K562 (cell line): Measurements from ENCODE around the gene NDUFA6. TPM values are rescaled to one million over a fixed set of nuclear protein-coding genes. Genes with fewer than 3 reads are reported as not detected.

Source experiments
- ATAC-seq: fragments of 200-7000 bp; cut with Tn5 transposase; 3 replicates; pipeline ENCODE4 v1.9.1; 2020; ENCODE audit warnings: moderate library complexity
- BruUV-seq: library from RNA; stranded (reverse); fragments of 400-500 nt; replicated peaks from 2 replicates; lab custom pipeline; 2021; lab: Mats Ljungman, UMichigan
- CTCF ChIA-PET: fragments of 300-600 bp; formaldehyde crosslinking; extraction: SDS; loops from one replicate; lab custom pipeline; 2021; ENCODE audit warnings: low intra/inter-chr PET ratio; lab: Yijun Ruan, JAX
- POLR2A ChIA-PET: fragments of 300-600, 350-650 bp; sonication (Branson Sonifier 250); formaldehyde crosslinking; extraction: SDS; loops from one replicate; lab custom pipeline; 2021; ENCODE audit warnings: antibody characterized with exemption, inconsistent platforms; lab: Yijun Ruan, JAX
- DNase-seq, 4 experiments: peaks; one replicate each; pipeline versions ENCODE4 v3.0.0 to v3.0.0-alpha.2; 2011 to 2018; ENCODE audit warnings: low spot score in 3 of 4, mixed read lengths in 3 of 4; ENCODE audit errors: extremely low read depth in 1 of 4
- FAIRE-seq: peaks from 2 replicates; lab custom pipeline; 2011; peaks lifted over from hg19 to GRCh38; lab: Jason Lieb, UNC
- H2AFZ ChIP-seq: 2 replicates; pipeline ENCODE4 v1.6.0; 2011; ENCODE audit warnings: low read depth, low read length, control low read depth, inconsistent platforms
- H3K27ac ChIP-seq: fragments of 200-600 bp; 3 replicates; pipeline ENCODE4 v1.8.0; 2011; ENCODE audit warnings: low read depth, mild to moderate bottlenecking, control low read depth, inconsistent platforms, low read length, moderate library complexity, mixed read lengths; ENCODE audit errors: extremely low read depth
- H3K27me3 ChIP-seq, 2 experiments: fragments of 300-600 bp in 1 of 2; 2 replicates in 1 of 2; 3 replicates in 1 of 2; pipeline versions ENCODE4 v1.6.0 to v1.8.0; 2011; ENCODE audit warnings: inconsistent platforms in 2 of 2, low read length in 2 of 2, mild to moderate bottlenecking in 1 of 2, mixed read lengths in 1 of 2, moderate library complexity in 1 of 2; ENCODE audit not compliant: control insufficient read depth in 2 of 2, insufficient read depth in 2 of 2
- H3K36me3 ChIP-seq: fragments of 300-600 bp; 3 replicates; pipeline ENCODE4 v1.8.0; 2011; ENCODE audit warnings: mild to moderate bottlenecking, low read length, inconsistent platforms; ENCODE audit not compliant: control insufficient read depth, insufficient read depth
- H3K4me1 ChIP-seq, 2 experiments: fragments of 200-600 bp in 1 of 2; replicated peaks in 1 of 2; 2 replicates in 1 of 2; 3 replicates in 1 of 2; pipeline versions ENCODE4 v1.5.1 to v1.8.0; 2011; ENCODE audit warnings: inconsistent platforms in 2 of 2, low read length in 2 of 2, mild to moderate bottlenecking in 1 of 2, mixed read lengths in 1 of 2, moderate library complexity in 1 of 2; ENCODE audit not compliant: control insufficient read depth in 2 of 2, insufficient read depth in 2 of 2
- H3K4me2 ChIP-seq: 2 replicates; pipeline ENCODE4 v1.6.1; 2011; ENCODE audit warnings: low read length, control low read depth, inconsistent platforms, mixed read lengths; ENCODE audit not compliant: insufficient read depth
- H3K4me3 ChIP-seq: fragments of 200-600 bp; sonication (generic), shearing (Covaris generic); 2 replicates; pipeline ENCODE4 v1.5.1; 2016; ENCODE audit warnings: control low read depth, inconsistent platforms
- H3K79me2 ChIP-seq: fragments of 200-600 bp; 3 replicates; pipeline ENCODE4 v1.8.0; 2011; ENCODE audit warnings: low read length, inconsistent platforms; ENCODE audit not compliant: control insufficient read depth, insufficient read depth
- H3K9ac ChIP-seq, 2 experiments: 2 replicates each; pipeline versions ENCODE4 v1.6.0 to v1.6.1; 2011; ENCODE audit warnings: low read depth in 2 of 2, low read length in 2 of 2, control low read depth in 1 of 2, inconsistent platforms in 1 of 2, mild to moderate bottlenecking in 1 of 2, mixed read lengths in 1 of 2; ENCODE audit not compliant: insufficient read depth in 1 of 2
- H3K9me1 ChIP-seq: one replicate; pipeline ENCODE4 v1.6.0; 2011; ENCODE audit warnings: inconsistent platforms, mild to moderate bottlenecking, low read length, moderate library complexity; ENCODE audit not compliant: control insufficient read depth, insufficient read depth
- H3K9me3 ChIP-seq: replicated peaks from 2 replicates; pipeline ENCODE4 v1.5.1; 2011; ENCODE audit warnings: low read depth, low read length, inconsistent platforms; ENCODE audit not compliant: control insufficient read depth, insufficient read depth
- H4K20me1 ChIP-seq: replicated peaks from 2 replicates; pipeline ENCODE4 v1.6.1; 2011; ENCODE audit warnings: low read length, inconsistent platforms, mixed read lengths; ENCODE audit not compliant: control insufficient read depth, insufficient read depth
- BCLAF1 ChIP-seq, 2 experiments: fragments of 450-650 bp in 1 of 2; IDR thresholded peaks; 2 replicates each; pipeline ENCODE4 v1.6.1; 2011 to 2017; ENCODE audit warnings: low read depth in 2 of 2, antibody characterized with exemption in 1 of 2, borderline replicate concordance in 1 of 2, low read length in 1 of 2, mild to moderate bottlenecking in 1 of 2, mixed read lengths in 1 of 2; ENCODE audit not compliant: control insufficient read depth in 1 of 2
- CAMTA2 ChIP-seq: fragments of 250-450 bp; sonication (Bioruptor Pico); conservative IDR thresholded peaks from 2 replicates; pipeline ENCODE4 v1.5.1; 2022
- CTBP1 ChIP-seq: fragments of 450-650 bp; IDR thresholded peaks from 2 replicates; pipeline ENCODE4 v1.6.1; 2016; ENCODE audit warnings: borderline replicate concordance
- CXXC5 ChIP-seq: fragments of 250-450 bp; sonication (Bioruptor Pico); IDR thresholded peaks from 2 replicates; pipeline ENCODE4 v1.8.0; 2022; ENCODE audit warnings: inconsistent platforms, mild to moderate bottlenecking, moderate library complexity
- DIDO1 ChIP-seq: fragments of 450-650 bp; IDR thresholded peaks from 2 replicates; pipeline ENCODE4 v1.6.1; 2016; ENCODE audit warnings: low read depth, missing biosample characterization, missing genetic modification characterization
- DNMT1 ChIP-seq: fragments of 450-650 bp; IDR thresholded peaks from 2 replicates; pipeline ENCODE4 v1.6.1; 2016; ENCODE audit warnings: antibody characterized with exemption, mild to moderate bottlenecking
- NFE2L1 ChIP-seq: fragments of 450-650 bp; IDR thresholded peaks from 2 replicates; pipeline ENCODE4 v1.6.1; 2016; ENCODE audit warnings: missing genetic modification characterization, low read depth, mild to moderate bottlenecking, missing compliant biosample characterization, moderate library complexity, borderline replicate concordance
- PHF21A ChIP-seq: fragments of 450-650 bp; IDR thresholded peaks from 2 replicates; pipeline ENCODE4 v1.6.1; 2017; ENCODE audit warnings: low read depth, borderline replicate concordance
- PRMT5 ChIP-seq: sonication (generic); formaldehyde crosslinking; IDR thresholded peaks from 2 replicates; pipeline ENCODE4 v1.5.0; 2020; ENCODE audit warnings: missing genetic modification reagents
- TAF7 ChIP-seq: fragments of 450-650 bp; IDR thresholded peaks from 2 replicates; pipeline ENCODE4 v1.6.1; 2016; ENCODE audit warnings: missing genetic modification characterization, missing compliant biosample characterization
- ZBTB34 ChIP-seq: fragments of 250-450 bp; sonication (Bioruptor Pico); IDR thresholded peaks from 2 replicates; pipeline ENCODE4 v1.8.0; 2021; ENCODE audit warnings: mild to moderate bottlenecking, moderate library complexity
- ZNF263 ChIP-seq: sonication (generic); formaldehyde crosslinking; IDR thresholded peaks from 2 replicates; pipeline ENCODE4 v1.8.0; 2022; ENCODE audit warnings: mild to moderate bottlenecking, missing genetic modification reagents, borderline replicate concordance
- ZNF444 ChIP-seq: fragments of 250-450 bp; sonication (Bioruptor Pico); IDR thresholded peaks from 2 replicates; pipeline ENCODE4 v1.4.0; 2020; ENCODE audit warnings: mild to moderate bottlenecking, moderate library complexity
- ZNF586 ChIP-seq: fragments of 450-650 bp; formaldehyde crosslinking; conservative IDR thresholded peaks from 2 replicates; pipeline ENCODE4 v1.4.0; 2020; ENCODE audit warnings: mild to moderate bottlenecking, moderate library complexity
- WGBS: fragments of 100-300 bp; shearing (Covaris generic); methylation state at CpG from one replicate; pipeline ENCODE4 v1.1.6; 2016; ENCODE audit warnings: low coverage, mixed read lengths; ENCODE audit not compliant: insufficient coverage; ENCODE audit errors: missing lambda C conversion rate; 5-methylcytosine and 5-hydroxymethylcytosine counted together
- in situ Hi-C: fragments of 300-500 bp; cut with MboI; formaldehyde crosslinking; loops from 4 replicates; pipeline ENCODE4 v1.15.0; 2018; ENCODE audit warnings: inconsistent platforms, mixed read lengths
- intact Hi-C: fragments of 100-400 bp; cut with micrococcal nuclease; formaldehyde crosslinking; loops from 2 replicates; pipeline ENCODE4 v1.14.2; 2022
- polyA plus RNA-seq, 8 experiments: library from polyadenylated mRNA; depleted of rRNA in 4 of 8; stranded (reverse) in 5 of 8; unstranded in 3 of 8; fragments of >200 nt; fragmentation: Nextera tagmentation in 2 of 8; fragmentation: Illumina TruSeq in 1 of 8; extraction: Ambion mirVana in 2 of 8; extraction: Trizol in 1 of 8; gene quantifications; 2 replicates each; pipeline versions ENCODE4 v1.2.1 to v1.2.3, GENCODE V29; 2011 to 2014; ENCODE audit warnings: inconsistent platforms in 1 of 8, missing spikeins in 1 of 8
- total RNA-seq, 7 experiments: library from RNA; depleted of rRNA in 6 of 7; stranded (reverse); fragments of >200 nt in 6 of 7; fragmentation: Illumina TruSeq in 2 of 7; extraction: Trizol in 2 of 7; gene quantifications; 2 replicates each; pipeline versions ENCODE4 v1.2.1 to v1.2.3, GENCODE V29; 2011 to 2021; ENCODE audit warnings: low replicate concordance in 1 of 7

The NDUFA6 gene
- total and polyA plus RNA-seq, 9 of the 15 experiments (the other 6 are each of a cell fraction or from before 2014, with no cell fraction given): 90.0 to 474 (median 128) TPM

GRCh38 chr22:42039271-42039670, 51.3 kb downstream of the NDUFA6 start:
- H4K20me1 ChIP-seq: no peaks in the 10 kb centered on the region
- intact Hi-C loops: no loop called here
- 9% methylated on average over 3 of the region's 5 CpGs for WGBS
- H3K4me1 ChIP-seq: no peaks in the 10 kb centered on the region
- H3K79me2 ChIP-seq: no peaks in the 10 kb centered on the region
- H3K27ac ChIP-seq: no peak overlapping the region
- H3K27me3 ChIP-seq: no peaks in the 10 kb centered on the region
- no peak overlapping the region for H3K4me2 ChIP-seq
- FAIRE-seq (no peak), DNase-seq (no peak), ATAC-seq (no peak)
- no peak overlapping the region for H3K4me3 ChIP-seq
- in situ Hi-C loops: no loop called here
- H3K36me3 ChIP-seq: no peaks in the 10 kb centered on the region
- no TSS peak for BruUV-seq
- ChIA-PET CTCF (no interaction called here), POLR2A (no interaction called here)
- no peaks in the 10 kb centered on the region for H3K9me1 ChIP-seq
- no peak overlapping the region for H2AFZ ChIP-seq
- H3K9ac ChIP-seq: no peak overlapping the region
- H3K9me3 ChIP-seq: no peaks in the 10 kb centered on the region
- TF ChIP-seq NFE2L1 (tag) (no peak), ZNF444 (CRISPR knock-in tag) (no peak), CAMTA2 (CRISPR knock-in tag) (no peak), CXXC5 (CRISPR knock-in tag) (no peak), PHF21A (no peak), TAF7 (tag) (no peak), DIDO1 (tag) (no peak), PRMT5 (CRISPR knock-in tag) (no peak), ZBTB34 (CRISPR knock-in tag) (no peak), ZNF586 (no peak), BCLAF1 (IDR thresholded peaks at IDR 0.05; ENCODE audit: borderline replicate concordance in 1 of 2, control insufficient read depth in 1 of 2, low read depth in 2 of 2, low read length in 1 of 2) (no peak), DNMT1 (no peak), ZNF263 (CRISPR knock-in tag) (no peak), CTBP1 (no peak)
